Heart right ventricle (tissue), 16 donors: Measurements from ENCODE around the gene SND1. TPM values are rescaled to one million over a fixed set of nuclear protein-coding genes. Genes with fewer than 3 reads are reported as not detected.

Experiments
- ATAC-seq, 8 donors: fragments of 200-7000 bp; cut with Tn5 transposase; one replicate each; pipeline ENCODE4 v1.9.1; 2020; ENCODE audit warnings: mild to moderate bottlenecking in 8 of 8, moderate library complexity in 8 of 8, moderate number of reproducible peaks in 1 of 8
- DNase-seq, 2 donors: peaks; one replicate each; pipeline ENCODE4 v3.0.0-alpha.2; 2020
- H3K27ac ChIP-seq, 10 donors: fragments of 200-600 bp; sonication (generic) in 2 of 10; one replicate each; pipeline versions ENCODE4 v1.5.0 to v1.8.0; 2020 to 2022; ENCODE audit warnings: mild to moderate bottlenecking in 3 of 10
- H3K27me3 ChIP-seq, 7 donors: fragments of 200-600 bp; one replicate each; pipeline ENCODE4 v1.8.0; 2021 to 2022; ENCODE audit warnings: mild to moderate bottlenecking in 2 of 7
- H3K36me3 ChIP-seq, 9 donors: fragments of 200-600 bp; sonication (generic) in 1 of 9; one replicate each; pipeline versions ENCODE4 v1.5.0 to v1.8.0; 2020 to 2022; ENCODE audit warnings: mild to moderate bottlenecking in 2 of 9
- H3K4me1 ChIP-seq, 9 donors: fragments of 200-600 bp; sonication (generic) in 1 of 9; one replicate each; pipeline versions ENCODE4 v1.5.0 to v1.8.0; 2020 to 2022; ENCODE audit warnings: mild to moderate bottlenecking in 4 of 9
- H3K4me3 ChIP-seq, 10 donors: fragments of 200-600 bp; sonication (generic) in 2 of 10; one replicate each; pipeline versions ENCODE4 v1.5.0 to v1.8.0; 2020 to 2022; ENCODE audit warnings: mild to moderate bottlenecking in 7 of 10, moderate library complexity in 2 of 10
- H3K9me3 ChIP-seq, 11 donors: fragments of 200-600 bp in 10 of 11; sonication (generic) in 2 of 11; one replicate each; pipeline versions ENCODE4 v1.5.0 to v1.8.0; 2013 to 2022; ENCODE audit warnings: mild to moderate bottlenecking in 2 of 11, control low read depth in 1 of 11, moderate library complexity in 1 of 11
- CTCF ChIP-seq, 9 donors: fragments of 200-600 bp; sonication (generic) in 2 of 9; IDR thresholded peaks; one replicate each; pipeline versions ENCODE4 v1.5.0 to v1.8.0; 2021 to 2022; ENCODE audit warnings: antibody characterized with exemption in 9 of 9, mild to moderate bottlenecking in 5 of 9, moderate library complexity in 1 of 9
- WGBS, 2 donors: extraction: QIAGEN DNeasy Blood & Tissue Kit; methylation state at CpG; one replicate each; pipeline ENCODE4 v1.1.7; 2013; ENCODE audit warnings: inconsistent platforms in 1 of 2; 5-methylcytosine and 5-hydroxymethylcytosine counted together
- intact Hi-C, 10 donors: fragments of 100-400 bp; cut with DNase I; formaldehyde crosslinking; loops; one replicate each; pipeline versions ENCODE4 v1.11.1 to v1.14.2; 2022
- polyA plus RNA-seq, 2 donors: library from polyadenylated mRNA; stranded (reverse); fragments of 200-250 nt; gene quantifications; one replicate each; pipeline ENCODE4 v1.2.3, GENCODE V29; 2013
- total RNA-seq, 10 donors: library from RNA; stranded (reverse); fragmentation: NEBNext Ultra II Directional in 3 of 10; extraction: Animal tissue kit (Norgen Biotek cat#: 25700) in 3 of 10; gene quantifications; one replicate each; pipeline versions ENCODE4 v1.2.1 to v1.2.4, GENCODE V29; 2021 to 2023
- donor health status: Arrhythmogenic right ventricular cardiomyopathy.
- donor health status: ischemic (EF 13 %, LVEDD 7.1; RV severe dilation, severe dysfunction).
- donor health status: healthy with polysubstance abuse.
- donor health status: DM: no; HTN: yes; CAD: no.
- donor health status: DM: no; HTN: no; CAD: no.
- donor health status: ischemic (EF 25% LVEDD 6.9; RV normal size, moderate dysfunction).
- donor health status: ischemic (EF 25% LVEDD 5.7; RV mildly dilated, moderate dysfunction).
- donor health status: healthy.
- donor health status: DM: yes; HTN: yes; CAD: no.
- donor health status: Ischemic cardiomyopathy.
- donor health status: ischemic (EF 35%, LVEDD 5.7; RV mildly dilated, moderate dysfunction).
- donor health status: nonischemic (EF 11% LVEDD 7.7; RV severe dilation, severe dysfunction).
- donor health status: DM: yes; HTN: yes; CAD: no.
- donor health status: PGD.
- donor health status: ischemic (EF 29% LVEDD 5.4; RV normal size, mild dysfunction).
- donor health status: nonischemic (EF 23%, LVEDD 6.1; RV moderate dilation, normal function).

The SND1 gene
- total and polyA plus RNA-seq, 12 donors = 39.9 to 107 (median 80.8) TPM

- no peaks in the 10 kb centered on the region for H3K36me3 ChIP-seq
- no peak for ATAC-seq
- 71 to 72% methylated on average over 4 of the region's 4 CpGs for WGBS, 2 donors
- H3K4me3 ChIP-seq = no peak overlapping the region
- DNase-seq = no peak
- H3K9me3 ChIP-seq = no peaks in the 10 kb centered on the region
- no peak overlapping the region for H3K27ac ChIP-seq
- intact Hi-C loops = no loop called here
- TF ChIP-seq CTCF (IDR thresholded peaks at IDR 0.05) = no peak
- no peaks in the 10 kb centered on the region for H3K27me3 ChIP-seq
- peaks cover 0 to 26% (median 17%) of the 10 kb centered on the region in 9 donors for H3K4me1 ChIP-seq
Measured at GRCh38 chr7:127769696-127770400, 117.9 kb downstream of the SND1 start.

- no peak overlapping the region for H3K4me3 ChIP-seq
- H3K36me3 ChIP-seq = no peaks in the 10 kb centered on the region
- 68 to 69% methylated on average over 4 of the region's 4 CpGs for WGBS, 2 donors
- H3K9me3 ChIP-seq = no peaks in the 10 kb centered on the region
- peaks cover 0 to 26% (median 17%) of the 10 kb centered on the region in 9 donors for H3K4me1 ChIP-seq
- H3K27ac ChIP-seq = no peak overlapping the region
- ATAC-seq = peak in 1 of 8 donors; percentile 56
- intact Hi-C loops = no loop called here
- DNase-seq = no peak
- no peaks in the 10 kb centered on the region for H3K27me3 ChIP-seq
- TF ChIP-seq CTCF (IDR thresholded peaks at IDR 0.05) = no peak
Measured at GRCh38 chr7:127770885-127771284, 118.9 kb downstream of the SND1 start.

- intact Hi-C loops = no loop called here
- H3K27ac ChIP-seq = no peak overlapping the region
- H3K9me3 ChIP-seq = no peaks in the 10 kb centered on the region
- ATAC-seq (no peak), DNase-seq (no peak)
- H3K4me1 ChIP-seq = peaks cover 0 to 29% (median 17%) of the 10 kb centered on the region in 9 donors
- H3K4me3 ChIP-seq = no peak overlapping the region
- no peak for TF ChIP-seq CTCF (IDR thresholded peaks at IDR 0.05)
- no peaks in the 10 kb centered on the region for H3K27me3 ChIP-seq
- 75 to 83% methylated on average over 5 of the region's 5 CpGs for WGBS, 2 donors
- no peaks in the 10 kb centered on the region for H3K36me3 ChIP-seq
Measured at GRCh38 chr7:127771707-127772106, 119.7 kb downstream of the SND1 start.

DNA sequence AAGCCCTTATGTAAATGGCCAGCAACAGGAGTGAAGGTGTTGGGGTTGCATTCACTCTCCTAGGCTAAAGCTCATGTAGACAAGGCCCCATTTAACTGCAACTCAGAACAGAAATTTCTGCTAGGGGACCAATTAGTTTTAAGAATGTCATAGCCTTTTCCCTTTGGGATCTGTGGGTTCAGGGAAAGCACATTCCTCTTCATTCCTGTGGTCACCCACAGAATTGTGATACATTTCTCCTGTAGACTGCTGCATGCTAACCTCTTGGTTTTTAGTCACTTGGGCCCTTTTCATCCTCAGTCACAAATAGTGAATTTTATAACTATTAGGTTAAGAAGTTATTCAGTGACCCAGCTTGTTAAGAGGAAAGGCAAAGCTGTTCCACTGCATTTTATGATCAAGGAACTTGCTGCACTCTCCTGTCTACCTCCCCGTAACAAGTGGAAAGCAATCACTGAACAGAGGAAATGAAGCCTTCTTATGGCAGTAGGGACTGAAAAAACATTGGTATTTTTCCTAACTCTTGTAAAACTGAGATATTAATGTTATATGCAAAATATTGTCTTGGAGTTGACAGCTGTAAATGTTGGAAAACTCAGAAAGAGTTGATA lies 124.9 kb downstream of the SND1 start:
- no peaks in the 10 kb centered on the region for H3K36me3 ChIP-seq
- H3K9me3 ChIP-seq = no peaks in the 10 kb centered on the region
- H3K4me3 ChIP-seq = no peak overlapping the region
- DNase-seq = no peak
- ATAC-seq = no peak
- no peak overlapping the region for H3K27ac ChIP-seq
- TF ChIP-seq CTCF (IDR thresholded peaks at IDR 0.05) = no peak
- intact Hi-C loops = no loop called here
- WGBS, 2 donors = 94 to 95% methylated on average over 1 of the region's 1 CpG
- peaks cover 0 to 20% (median under 1%) of the 10 kb centered on the region in 9 donors for H3K4me1 ChIP-seq
- no peaks in the 10 kb centered on the region for H3K27me3 ChIP-seq
